Measurements from ENCODE around the gene DLX4. TPM values are rescaled to one million over a fixed set of nuclear protein-coding genes. Genes with fewer than 3 reads are reported as not detected.
A peak's percentile ranks its signal among the peaks of the same experiment; 100 is the strongest.

Gene DLX4
- total and polyA plus RNA-seq, 2 experiments from 2014 or later: 0.60 to 1.3 TPM

- Histone ChIP-seq H3K27ac (no peak overlapping the region), H3K9me3 (ENCODE audit: low read depth) (no peaks in the 10 kb centered on the region), H3K4me3 (peak overlapping the region; percentile 30), H3K4me1 (ENCODE audit: low read depth) (peaks cover 3% of the 10 kb centered on the region), H3K27me3 (peaks cover 86% of the 10 kb centered on the region), H3K36me3 (no peaks in the 10 kb centered on the region)
- peak; percentile 40 to 80 for DNase-seq (ENCODE audit: low read depth in 1 of 2, low spot score in 1 of 2)
- peak; percentile 97 for TF ChIP-seq CTCF (IDR thresholded peaks at IDR 0.05; ENCODE audit: low read depth, low read length)
These were observed 27.7 kb downstream of the DLX4 start for GRCh38 chr17:49996495-49997300.

GRCh38 chr17:49997301-49997650 lies 28.3 kb downstream of the DLX4 start:
- no peaks in the 10 kb centered on the region for H3K9me3 ChIP-seq (ENCODE audit: low read depth)
- no peak overlapping the region for H3K4me3 ChIP-seq
- peaks cover 86% of the 10 kb centered on the region for H3K27me3 ChIP-seq
- peaks cover 3% of the 10 kb centered on the region for H3K4me1 ChIP-seq (ENCODE audit: low read depth)
- DNase-seq (ENCODE audit: low read depth in 1 of 2, low spot score in 1 of 2): no peak
- H3K36me3 ChIP-seq: no peaks in the 10 kb centered on the region
- no peak for TF ChIP-seq CTCF (IDR thresholded peaks at IDR 0.05; ENCODE audit: low read depth, low read length)
- no peak overlapping the region for H3K27ac ChIP-seq

GRCh38 chr17:49997773-49998703 lies 29.0 kb downstream of the DLX4 start:
- DNase-seq (ENCODE audit: low read depth in 1 of 2, low spot score in 1 of 2): peak; percentile 90 to 94
- Histone ChIP-seq H3K27me3 (peaks cover 83% of the 10 kb centered on the region), H3K4me3 (no peak overlapping the region), H3K4me1 (ENCODE audit: low read depth) (peaks cover 3% of the 10 kb centered on the region), H3K27ac (no peak overlapping the region), H3K36me3 (no peaks in the 10 kb centered on the region), H3K9me3 (ENCODE audit: low read depth) (no peaks in the 10 kb centered on the region)
- TF ChIP-seq CTCF (IDR thresholded peaks at IDR 0.05; ENCODE audit: low read depth, low read length): peak; percentile 90

- no peak for TF ChIP-seq CTCF (IDR thresholded peaks at IDR 0.05; ENCODE audit: low read depth, low read length)
- DNase-seq (ENCODE audit: low read depth in 1 of 2, low spot score in 1 of 2): no peak
- Histone ChIP-seq H3K27ac (no peak overlapping the region), H3K27me3 (peaks cover 81% of the 10 kb centered on the region), H3K36me3 (no peaks in the 10 kb centered on the region), H3K4me3 (no peak overlapping the region), H3K9me3 (ENCODE audit: low read depth) (no peaks in the 10 kb centered on the region), H3K4me1 (ENCODE audit: low read depth) (peaks cover 3% of the 10 kb centered on the region)
These were observed 30.0 kb downstream of the DLX4 start for GRCh38 chr17:49998836-49999511.

- TF ChIP-seq CTCF (IDR thresholded peaks at IDR 0.05; ENCODE audit: low read depth, low read length): no peak
- H3K27ac ChIP-seq: no peak overlapping the region
- peaks cover 68% of the 10 kb centered on the region for H3K27me3 ChIP-seq
- H3K36me3 ChIP-seq: no peaks in the 10 kb centered on the region
- no peak overlapping the region for H3K4me3 ChIP-seq
- no peaks in the 10 kb centered on the region for H3K9me3 ChIP-seq (ENCODE audit: low read depth)
- no peak for DNase-seq (ENCODE audit: low read depth in 1 of 2, low spot score in 1 of 2)
- no peaks in the 10 kb centered on the region for H3K4me1 ChIP-seq (ENCODE audit: low read depth)
These were observed 34.9 kb downstream of the DLX4 start for GRCh38 chr17:50003911-50004310.
